ENCODE data around the gene KLHL22.

- TF ChIP-seq POLR2A (IDR thresholded peaks at IDR 0.05), result no peak
- TF ChIP-seq CTCF (IDR thresholded peaks at IDR 0.05), result no peak
Observed at GRCh38 chr22:20428496-20429253, 66.9 kb downstream of the KLHL22 start.

All from uterus (tissue), 2 donors.